HG03342 (cell line): ENCODE data around the gene PTGES3.
"Not testable (repeated sequence)": the region's sequence is repeated elsewhere in the genome, so short reads cannot be mapped to it uniquely, and the experiment has no call there.

ENCODE experiments used
- ATAC-seq: cut with Tn5 transposase; IDR thresholded peaks from one replicate; pipeline ENCODE4 v1.9.1; 2021; ENCODE audit warnings: mild to moderate bottlenecking, moderate library complexity; ENCODE audit not compliant: unreplicated experiment

PTGES3 gene, protein sequence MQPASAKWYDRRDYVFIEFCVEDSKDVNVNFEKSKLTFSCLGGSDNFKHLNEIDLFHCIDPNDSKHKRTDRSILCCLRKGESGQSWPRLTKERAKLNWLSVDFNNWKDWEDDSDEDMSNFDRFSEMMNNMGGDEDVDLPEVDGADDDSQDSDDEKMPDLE

DNA sequence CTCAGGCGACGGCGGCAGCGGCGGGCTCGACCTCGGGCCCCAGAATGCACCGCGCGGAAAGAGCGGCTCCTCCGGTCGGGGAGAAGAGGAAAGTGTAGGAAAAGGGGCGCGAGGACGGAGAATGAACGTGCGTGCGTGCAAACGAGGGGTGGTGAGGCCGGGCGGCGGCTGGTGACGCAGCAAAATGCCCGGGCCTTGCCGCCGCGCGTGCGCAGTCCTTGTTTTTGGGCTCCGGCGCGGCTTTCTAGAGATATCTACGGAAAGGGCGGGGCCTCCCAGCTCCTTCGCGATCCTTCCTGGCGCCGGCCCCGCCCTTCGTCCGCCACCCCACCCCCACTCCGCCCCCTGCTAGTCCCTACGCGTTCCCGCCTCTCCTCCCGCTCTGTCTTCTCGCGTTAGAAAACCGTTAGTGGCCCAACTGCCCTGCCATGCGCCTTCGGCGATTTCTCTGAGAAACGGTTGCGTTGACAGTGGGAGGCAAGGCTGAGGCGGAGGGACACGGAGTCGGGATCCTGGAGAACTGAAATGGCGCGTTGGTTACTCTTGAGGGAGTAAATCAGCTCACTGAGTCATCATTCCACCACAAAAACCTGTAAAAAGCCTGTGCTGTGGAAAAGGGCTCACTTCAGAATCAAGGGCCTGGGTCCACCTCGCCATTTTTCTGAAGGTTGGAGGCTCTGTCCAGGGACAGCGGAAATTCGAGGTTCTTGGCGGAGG lies at the start of gene PTGES3:
Gene PTGES3, minus strand, starts transcription at position 156 of the 717 bp plus-strand sequence. CDS start 285 bp downstream, outside the sequence.
- ATAC-seq = peak; percentile 61

DNA sequence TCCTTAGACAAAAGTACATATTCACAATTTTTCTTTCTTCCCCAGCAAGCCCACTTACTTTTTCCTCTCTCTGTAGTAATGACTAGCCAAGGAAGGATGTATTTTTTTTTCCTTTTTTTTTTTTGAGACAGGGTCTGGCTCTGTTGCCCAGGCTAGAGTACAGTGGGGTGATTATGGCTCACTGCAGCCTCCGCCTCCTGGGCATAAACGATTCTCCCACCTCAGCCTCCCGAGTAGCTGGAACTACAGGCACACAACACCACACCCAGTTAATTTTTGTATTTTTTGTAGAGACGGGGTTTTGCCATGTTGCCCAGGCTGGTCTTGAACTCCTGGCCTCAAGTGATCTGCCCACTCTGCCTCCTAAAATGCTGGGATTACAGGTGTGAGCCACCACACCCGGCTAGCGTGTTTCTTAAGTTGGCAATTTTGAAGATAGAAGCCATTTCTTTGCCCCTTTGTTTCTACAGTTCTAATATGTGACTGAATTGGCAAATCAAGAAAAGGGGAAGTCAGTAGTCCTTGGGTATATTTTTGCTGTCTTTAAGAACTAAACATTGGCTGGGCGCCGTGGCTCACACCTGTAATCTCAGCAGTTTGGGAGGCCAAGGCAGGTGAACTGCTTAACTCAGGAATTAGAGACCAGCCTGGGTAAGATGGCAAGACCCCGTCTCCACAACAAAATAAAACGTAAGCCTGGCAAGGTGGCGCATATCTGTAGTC lies 40.2 kb upstream of the PTGES3 start:
- ATAC-seq = no peak

DNA sequence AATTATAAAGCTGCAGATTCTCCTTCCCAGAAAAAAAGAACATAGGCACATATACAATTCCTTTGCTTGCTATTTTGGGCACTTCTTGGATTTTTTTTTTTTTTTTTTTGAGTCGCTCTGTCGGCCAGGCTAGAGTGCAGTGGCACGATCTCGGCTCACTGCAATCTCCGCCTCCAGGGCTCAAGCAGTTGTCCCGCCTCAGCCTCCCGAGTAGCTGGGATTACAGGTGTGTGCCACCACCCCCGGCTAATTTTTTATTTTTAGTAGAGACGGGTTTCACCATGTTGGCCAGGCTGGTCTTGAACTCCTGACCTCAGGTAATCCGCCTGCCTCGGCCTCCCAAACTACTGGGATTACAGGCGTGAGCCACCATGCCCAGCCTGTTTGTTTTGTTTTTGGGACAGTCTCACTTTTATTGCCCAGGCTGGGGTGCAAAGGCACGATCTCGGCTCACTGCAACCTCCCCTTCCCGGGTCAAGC lies 38.2 kb upstream of the PTGES3 start:
- ATAC-seq = not testable (repeated sequence)

DNA sequence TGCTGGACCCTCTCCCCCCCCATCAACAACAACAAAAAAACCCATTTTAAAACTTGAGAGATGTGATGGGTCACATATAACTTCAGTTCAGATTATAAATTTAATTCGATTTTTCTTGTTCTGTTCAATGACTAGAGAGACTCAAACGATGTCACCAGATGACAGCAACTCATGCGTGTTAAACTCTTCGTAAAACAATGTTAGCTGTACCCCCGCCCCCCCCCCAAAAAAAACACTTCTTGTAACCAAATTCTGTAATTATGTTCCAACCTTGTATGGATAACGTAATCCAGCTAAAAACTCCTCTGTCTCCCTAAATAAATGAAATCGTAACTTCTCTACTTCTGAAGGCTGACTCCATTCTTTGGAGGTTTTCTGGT lies 37.6 kb upstream of the PTGES3 start:
- no peak for ATAC-seq

DNA sequence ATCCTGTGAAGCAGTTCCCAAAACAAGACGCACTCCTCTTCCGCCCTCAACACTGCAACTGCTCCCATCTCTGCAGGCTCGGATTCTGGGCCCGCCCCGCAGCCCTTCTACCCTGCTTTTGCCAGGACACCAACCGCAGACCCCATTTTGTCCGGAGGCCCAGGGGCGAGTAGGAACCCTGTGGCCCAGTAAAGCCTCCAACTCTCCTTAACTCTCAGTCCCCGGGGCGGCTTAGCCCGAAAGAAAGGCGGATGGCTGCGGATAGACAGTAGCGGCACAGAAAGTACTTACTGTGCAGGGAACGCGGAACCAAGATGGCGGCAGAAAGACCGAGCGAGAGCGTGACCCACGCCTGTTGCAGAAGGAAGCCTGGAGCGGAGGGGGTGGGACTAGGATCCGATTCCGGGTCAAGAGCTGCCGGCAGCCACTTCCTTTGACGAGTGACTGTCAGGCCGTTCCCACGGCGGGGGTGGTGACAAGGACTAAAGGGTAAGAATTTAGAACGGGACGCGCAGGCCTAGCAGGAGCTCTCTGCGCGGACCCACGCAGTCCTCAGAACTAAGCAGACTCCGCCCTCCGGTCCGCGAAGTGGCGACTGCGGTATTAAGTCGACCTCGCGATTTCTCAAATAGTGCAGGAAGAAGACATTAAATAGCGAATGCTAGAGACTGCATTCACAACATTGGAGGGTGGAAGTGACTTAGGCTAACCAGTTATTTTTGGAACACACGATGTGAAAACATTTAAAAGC lies 37.1 kb upstream of the PTGES3 start, which contains the start of gene NACA:
Gene NACA, minus strand, starts transcription at position 328 of the 751 bp plus-strand sequence. CDS start 778 bp downstream, outside the sequence.
- ATAC-seq = peak; percentile 94

DNA sequence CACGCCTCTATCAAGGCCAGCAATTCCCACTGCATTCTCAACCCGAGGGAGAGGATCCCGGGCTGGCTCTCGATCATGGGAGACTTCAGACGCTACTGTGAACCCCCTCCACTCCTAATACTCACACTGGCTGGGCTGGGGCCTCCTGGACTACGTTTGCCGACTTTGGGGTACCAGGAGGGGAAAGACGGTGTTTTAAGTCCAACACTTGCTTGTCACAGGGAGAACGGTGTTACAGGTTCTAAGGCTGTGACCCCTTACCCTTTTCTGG lies 36.6 kb upstream of the PTGES3 start:
- peak; percentile 2 for ATAC-seq

DNA sequence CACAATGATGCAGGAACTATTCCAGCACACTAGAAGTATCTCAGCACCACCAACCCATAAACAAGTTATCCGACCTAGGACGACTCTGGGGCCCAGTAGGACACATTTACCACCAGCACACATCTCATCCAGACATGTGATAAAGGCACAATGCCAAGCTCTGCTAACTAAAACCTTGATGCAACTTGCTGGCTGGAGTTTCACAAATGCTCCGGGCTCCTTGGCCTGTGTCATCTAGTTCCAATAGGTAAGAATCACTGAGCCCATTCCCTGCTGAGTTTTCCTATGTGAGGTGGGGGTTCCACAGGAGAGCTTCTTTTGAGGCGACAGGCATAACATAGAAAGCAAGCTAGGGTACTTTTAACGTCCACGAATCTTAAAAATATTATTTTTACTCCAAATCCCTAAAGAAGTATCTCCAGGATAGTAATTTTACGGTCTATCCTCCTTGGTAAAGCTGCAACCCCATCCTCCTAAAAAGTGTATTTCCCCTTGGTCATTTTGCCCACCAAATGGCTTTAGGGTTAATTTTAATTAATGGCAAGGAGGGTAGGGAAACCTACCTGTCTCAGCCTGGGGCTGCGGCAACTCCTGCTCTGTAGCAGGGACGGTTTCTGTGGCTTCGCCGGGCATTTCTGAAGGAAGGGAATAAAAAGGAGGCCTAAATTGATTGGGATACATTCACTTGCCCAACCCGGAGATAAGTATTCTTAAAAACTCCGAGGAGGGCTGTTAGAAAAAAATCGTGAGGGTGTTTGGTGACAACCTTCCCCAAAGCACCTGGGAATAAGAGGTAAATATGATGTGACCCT lies 36.0 kb upstream of the PTGES3 start:
- no peak for ATAC-seq

DNA sequence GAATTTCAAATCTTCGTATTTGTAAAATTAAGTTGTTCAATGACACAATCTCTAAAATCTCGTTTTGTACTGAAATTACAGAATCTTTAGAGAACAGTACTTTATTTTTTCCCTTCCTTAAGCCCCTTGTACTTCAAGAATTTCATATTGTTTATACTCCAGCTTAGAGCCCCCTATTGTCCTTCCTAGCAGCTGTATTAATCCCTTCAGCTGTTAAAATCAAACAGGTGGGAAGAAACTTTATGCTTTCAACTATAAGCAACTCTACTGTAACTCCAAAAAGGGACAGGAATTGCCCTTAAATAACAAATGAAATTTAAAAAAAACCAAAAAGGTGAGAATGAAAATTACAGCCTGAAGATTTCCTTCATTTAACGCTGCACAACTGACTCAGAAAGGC lies 35.3 kb upstream of the PTGES3 start:
- no peak for ATAC-seq

DNA sequence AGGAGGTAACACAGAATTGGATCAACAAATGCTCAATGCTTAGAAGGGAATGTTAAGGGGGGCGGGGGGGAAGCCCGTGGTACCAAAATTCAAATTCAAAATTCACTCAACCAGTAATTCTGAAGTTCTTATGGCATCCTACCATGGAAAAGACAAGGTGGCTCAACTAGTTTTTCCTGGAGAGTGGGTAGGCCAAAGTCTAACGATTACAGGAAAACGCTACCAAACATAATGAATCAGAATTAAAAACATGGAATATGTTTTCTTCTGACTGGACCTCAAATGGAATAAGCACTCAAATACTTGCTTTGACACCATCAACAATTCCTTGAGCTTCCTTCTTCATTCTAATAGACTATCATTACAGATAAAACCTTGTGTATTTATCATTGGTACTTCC lies 34.7 kb upstream of the PTGES3 start:
- no peak for ATAC-seq

DNA sequence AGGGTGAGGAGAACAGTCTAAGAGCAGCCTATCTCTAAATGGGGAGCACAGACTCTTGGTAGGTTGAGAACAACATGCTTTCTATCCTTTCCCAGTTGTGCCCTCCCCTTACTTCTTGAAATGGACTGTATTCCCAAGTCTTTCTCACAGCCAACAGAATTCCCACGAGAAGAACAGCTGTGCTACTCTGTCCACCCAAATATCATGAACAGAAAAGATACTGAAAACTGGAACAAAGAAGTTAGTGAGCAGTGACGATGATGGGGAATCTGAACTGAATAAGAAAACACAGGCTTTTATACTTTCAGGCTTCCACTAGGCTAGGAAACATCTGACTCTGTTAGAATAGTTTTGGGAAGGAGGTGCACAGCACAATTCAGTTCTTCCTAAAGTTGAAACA lies 33.6 kb upstream of the PTGES3 start:
- no peak for ATAC-seq

DNA sequence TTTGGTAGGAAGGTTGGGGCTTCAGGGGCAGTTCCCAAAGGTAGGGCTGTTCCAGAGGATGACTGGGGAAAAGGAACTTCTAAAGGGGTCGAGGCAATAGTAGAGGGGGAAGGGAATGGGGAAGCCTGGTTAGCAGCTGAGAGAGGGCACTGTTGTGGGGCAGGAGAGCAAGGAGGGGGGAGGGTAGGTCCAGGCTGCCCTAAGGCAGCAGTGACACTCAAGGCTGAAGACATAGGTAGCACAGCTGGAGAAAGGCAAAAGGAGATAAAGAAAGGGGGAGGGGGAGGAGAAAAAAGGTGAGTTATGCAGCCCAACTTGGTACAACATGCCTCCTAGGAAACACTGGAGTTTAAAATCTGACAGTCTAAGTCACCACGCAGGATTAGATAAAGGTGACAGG lies 33.1 kb upstream of the PTGES3 start:
- ATAC-seq = no peak

DNA sequence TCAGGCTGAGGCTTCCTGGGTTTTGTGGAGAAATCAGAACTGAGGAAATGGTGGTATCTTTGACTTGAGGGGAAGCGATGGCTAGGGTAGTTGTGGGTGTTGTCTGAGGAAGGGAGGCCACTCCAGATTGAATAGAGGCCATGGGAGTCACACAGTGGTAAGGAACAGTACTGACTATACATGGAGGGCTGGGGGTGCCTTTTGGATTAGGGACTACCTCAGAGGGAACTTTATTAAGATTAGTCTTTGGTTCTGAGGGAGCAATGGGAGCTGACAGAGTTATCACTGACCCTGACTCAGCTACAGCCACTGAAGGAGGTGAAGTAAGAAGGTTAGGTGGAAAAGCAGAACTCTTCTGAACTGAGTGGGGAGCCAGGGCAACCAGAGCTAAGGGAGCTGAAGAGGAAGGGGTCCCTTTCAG lies 32.7 kb upstream of the PTGES3 start:
- no peak for ATAC-seq

DNA sequence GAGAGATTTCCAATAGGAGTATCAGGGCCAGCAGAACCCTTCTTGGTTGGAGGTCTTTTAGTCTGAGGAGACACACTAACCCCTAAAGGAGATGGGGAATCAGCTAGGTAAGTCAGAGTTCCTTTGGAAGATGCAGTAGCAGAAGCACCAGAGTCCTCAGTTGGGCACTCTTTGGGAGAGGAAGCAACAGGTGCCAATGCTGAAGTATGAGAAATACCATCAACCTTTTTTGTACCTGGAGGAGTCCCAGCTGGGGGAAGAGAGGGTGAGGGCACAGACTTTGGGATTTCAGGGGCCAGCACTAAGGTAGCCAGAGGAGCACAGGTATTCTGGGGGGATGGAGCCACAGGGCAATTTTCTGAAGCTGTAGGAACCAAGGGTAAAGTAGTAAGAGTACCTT lies 31.0 kb upstream of the PTGES3 start:
- no peak for ATAC-seq

DNA sequence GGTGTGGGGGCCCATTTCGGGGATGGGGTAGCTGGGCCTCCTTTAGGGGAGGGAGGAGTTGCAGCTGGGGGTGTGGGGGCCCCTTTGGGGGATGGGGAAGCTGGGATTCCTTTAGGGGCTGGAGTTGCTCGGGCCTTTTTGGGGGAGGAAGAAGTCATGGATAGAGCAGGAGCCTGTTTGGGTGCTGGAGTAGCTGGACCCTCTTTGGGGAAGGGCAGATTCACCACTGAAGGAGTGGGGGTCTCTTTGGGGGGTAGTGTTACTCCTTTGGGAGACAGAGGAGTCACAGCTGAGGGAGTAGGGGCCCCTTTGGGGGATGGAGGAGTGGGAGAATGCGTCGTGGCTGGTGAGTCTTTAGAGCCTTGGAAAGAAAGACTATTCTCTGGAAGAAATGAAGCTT lies 30.6 kb upstream of the PTGES3 start:
- ATAC-seq = no peak

DNA sequence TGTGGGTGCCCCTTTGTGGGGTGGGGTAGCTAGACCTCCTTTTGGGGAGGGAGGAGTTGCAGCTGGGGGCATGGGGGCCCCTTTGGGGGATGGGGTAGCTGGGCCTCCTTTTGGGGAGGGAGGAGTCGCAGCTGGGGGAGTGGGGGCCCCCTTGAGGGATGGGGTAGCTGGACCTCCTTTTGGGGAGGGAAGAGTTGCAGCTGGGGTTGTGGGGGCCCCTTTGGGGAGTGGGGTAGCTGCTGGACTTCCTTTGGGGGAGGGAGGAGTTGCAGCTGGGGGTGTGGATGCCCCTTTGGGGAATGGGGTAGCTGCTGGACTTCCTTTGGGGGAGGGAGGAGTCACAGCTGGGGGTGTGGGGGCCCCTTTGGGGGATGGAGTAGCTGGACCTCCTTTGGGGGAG lies 30.1 kb upstream of the PTGES3 start:
- ATAC-seq = no peak

DNA sequence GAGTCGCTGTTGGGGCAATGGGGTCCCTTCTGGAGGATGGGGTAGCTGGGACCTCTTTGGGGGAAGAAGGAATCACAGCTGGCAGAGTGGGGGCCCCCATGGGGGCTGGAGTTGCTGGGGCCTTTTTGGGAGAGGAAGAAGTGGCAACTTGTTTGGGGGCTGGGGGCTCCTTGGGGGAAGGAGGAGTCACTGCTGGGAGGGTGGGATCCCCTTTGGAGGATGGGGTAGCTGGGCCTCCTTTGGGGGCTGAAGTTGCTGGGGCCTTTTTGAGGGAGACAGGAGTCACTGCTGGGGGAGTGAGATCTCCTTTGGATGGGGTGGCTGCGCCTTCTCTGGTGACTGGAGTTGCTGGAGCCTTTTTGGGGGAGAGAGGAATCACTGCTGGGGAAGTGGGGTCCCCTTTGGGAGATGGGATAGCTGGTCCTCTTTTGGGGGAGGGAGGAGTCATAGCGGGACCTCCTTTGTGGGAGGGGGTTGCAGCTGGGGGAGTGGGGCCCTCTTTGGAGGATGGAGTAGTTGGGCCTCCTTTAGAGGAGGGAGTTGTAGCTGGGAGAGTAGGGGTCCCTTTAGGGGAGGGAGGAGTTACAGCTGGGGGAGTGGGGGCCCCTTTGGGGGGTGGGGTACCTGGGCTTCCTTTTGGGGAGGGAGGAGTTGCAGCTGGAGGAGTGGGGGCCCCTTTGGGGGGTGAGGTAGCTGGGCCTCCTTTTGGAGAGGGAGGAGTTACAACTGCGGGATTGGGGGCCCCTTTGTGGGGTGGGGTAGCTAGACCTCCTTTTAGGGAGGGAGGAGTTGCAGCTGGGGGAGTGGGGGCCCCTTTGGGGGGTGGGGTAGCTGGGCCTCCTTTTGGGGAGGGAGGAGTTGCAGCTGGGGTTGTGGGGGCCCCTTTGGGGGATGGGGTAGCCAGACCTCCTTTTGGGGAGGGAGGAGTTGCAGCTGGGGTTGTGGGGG lies 29.1 kb upstream of the PTGES3 start:
- ATAC-seq = no peak

DNA sequence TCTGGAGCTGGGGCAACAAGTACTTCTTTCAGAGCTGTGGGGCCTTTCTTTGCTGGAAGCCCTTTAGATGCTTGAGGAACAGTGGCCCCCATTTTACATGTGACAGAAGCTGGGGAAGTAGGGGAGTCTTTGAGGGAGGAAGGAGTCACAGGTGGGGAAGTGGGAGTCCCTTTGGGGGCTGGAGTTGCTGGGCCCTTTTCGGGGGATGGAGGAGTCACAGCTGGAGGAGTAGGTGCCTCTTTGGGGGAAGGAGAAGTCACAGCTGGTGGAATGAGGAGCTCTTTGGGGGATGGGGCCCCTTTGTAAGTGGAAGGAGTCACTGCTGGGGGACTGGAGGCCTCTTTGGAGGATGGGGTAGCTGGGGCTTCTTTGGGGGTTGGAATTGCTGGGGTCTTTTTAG lies 28.4 kb upstream of the PTGES3 start:
- no peak for ATAC-seq

DNA sequence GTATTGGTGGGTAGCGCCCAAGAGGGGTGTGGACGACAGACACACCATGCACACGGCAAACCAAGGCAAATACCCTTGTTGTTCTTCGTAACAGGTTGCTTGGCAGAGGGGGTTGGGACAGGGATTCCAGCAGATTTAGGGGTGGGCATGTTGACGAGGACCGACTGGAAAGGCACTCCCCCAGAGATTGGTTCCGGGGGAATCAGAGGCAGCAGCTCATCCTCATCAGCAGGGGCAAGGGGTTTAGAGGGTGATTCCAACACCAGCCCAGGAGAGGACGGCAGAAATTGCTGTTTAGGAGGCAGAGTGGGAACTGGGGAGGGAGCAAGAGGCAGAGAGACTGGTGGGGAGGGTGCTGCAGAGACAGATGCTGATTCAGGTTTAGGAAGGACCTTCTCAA lies 27.7 kb upstream of the PTGES3 start:
- ATAC-seq = no peak

DNA sequence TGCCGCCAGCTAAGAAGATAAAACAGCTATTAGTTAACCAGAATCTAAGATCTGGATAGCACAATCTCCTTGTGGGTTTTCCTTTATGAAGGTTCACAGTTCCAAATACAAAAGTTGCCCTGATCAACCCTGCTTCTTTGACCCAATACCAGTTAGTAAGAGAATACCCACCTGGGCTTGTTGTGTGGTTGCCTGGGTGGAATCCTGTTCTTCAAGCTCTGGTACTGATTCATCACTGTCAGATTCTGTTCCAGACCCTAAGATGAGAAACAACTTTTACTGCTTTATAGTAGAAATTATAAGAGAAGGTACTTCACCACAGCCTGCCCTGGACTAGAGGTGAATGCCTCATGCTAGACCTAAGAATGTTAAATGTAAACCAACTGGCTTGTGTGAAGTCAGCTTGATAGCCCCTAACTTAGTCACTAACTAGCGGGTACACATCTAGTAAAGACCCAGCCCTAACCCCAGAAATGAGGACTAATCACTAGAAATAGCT lies 26.4 kb upstream of the PTGES3 start:
- no peak for ATAC-seq
